Fibroblast of villous mesenchyme (primary cell): ENCODE results near the gene HDLBP. TPM values are rescaled to one million over a fixed set of nuclear protein-coding genes. Genes with fewer than 3 reads are reported as not detected.

Source experiments
- DNase-seq: peaks from one replicate; pipeline ENCODE4 v3.0.0-alpha.2; 2010; ENCODE audit warnings: low read depth
- H3K4me3 ChIP-seq: 2 replicates; pipeline ENCODE4 v1.5.1; 2011; ENCODE audit warnings: low read depth, mild to moderate bottlenecking, low read length
- CTCF ChIP-seq: IDR thresholded peaks from 2 replicates; pipeline ENCODE4 v1.5.1; 2012; ENCODE audit warnings: low read depth, mild to moderate bottlenecking, low read length; ENCODE audit not compliant: insufficient read depth
- total RNA-seq: library from RNA; depleted of rRNA; stranded (reverse); fragments of >200 nt; gene quantifications from 2 replicates; pipeline ENCODE4 v1.2.3, GENCODE V29; 2012

HDLBP gene
- total RNA-seq, 1 donor, result 1,343 TPM

- no peak for DNase-seq
- H3K4me3 ChIP-seq, result no peak overlapping the region
- no peak for TF ChIP-seq CTCF
These were observed 137.7 kb downstream of the HDLBP start for GRCh38 chr2:241177526-241178334.

Other genes with a start within 250 kb of the HDLBP start
- 18.0 and 27.2 TPM in 2 replicates for gene MTERF4, start 213.4 kb downstream of the HDLBP start, total RNA-seq
- gene PASK, start 166.2 kb downstream of the HDLBP start, total RNA-seq, result 2.6 and 5.5 TPM in 2 replicates
- 64.1 and 78.2 TPM in 2 replicates for gene PPP1R7, start 165.2 kb downstream of the HDLBP start, total RNA-seq
- gene ANO7, start 127.0 kb downstream of the HDLBP start, total RNA-seq, result 0.43 and 0.64 TPM in 2 replicates
- gene SEPTIN2, start 253 bp upstream of the HDLBP start, total RNA-seq, result 426 and 577 TPM in 2 replicates
- 34.1 and 37.6 TPM in 2 replicates for gene FARP2, start 40.6 kb upstream of the HDLBP start, total RNA-seq
- gene STK25, start 192.9 kb upstream of the HDLBP start, total RNA-seq, result 210 and 245 TPM in 2 replicates
- 42.2 and 54.0 TPM in 2 replicates for gene BOK, start 243.1 kb upstream of the HDLBP start, total RNA-seq